Superior temporal gyrus (tissue), 1 donor: ENCODE measurements around the gene VSX2.

ENCODE experiments used
- DNase-seq: peaks from one replicate; pipeline ENCODE4 v3.0.0-alpha.2; 2016; ENCODE audit errors: extremely low spot score

The VSX2 gene

GRCh38 chr14:74221741-74222140 is 17.5 kb upstream of the VSX2 start:
- DNase-seq: no peak

DNA sequence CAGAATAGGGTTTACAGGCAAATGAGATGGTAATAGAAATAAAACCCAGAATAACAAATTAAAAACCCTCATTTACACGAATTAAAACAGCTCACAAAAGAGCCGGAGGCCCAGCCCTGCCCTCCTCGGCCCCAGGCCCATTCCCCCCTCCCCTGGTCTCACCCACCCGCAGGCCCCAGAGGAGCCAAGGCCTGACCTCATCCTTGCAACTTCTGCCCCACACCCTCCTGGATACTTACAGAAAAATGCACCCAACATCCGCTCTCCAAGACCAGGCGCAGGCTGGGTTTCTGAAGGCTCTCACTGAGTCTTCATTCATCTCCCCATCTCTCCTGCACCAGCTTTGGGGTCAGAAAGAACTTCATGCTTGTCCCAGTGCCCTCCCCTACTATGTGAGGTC is 16.2 kb upstream of the VSX2 start:
- no peak for DNase-seq

DNA sequence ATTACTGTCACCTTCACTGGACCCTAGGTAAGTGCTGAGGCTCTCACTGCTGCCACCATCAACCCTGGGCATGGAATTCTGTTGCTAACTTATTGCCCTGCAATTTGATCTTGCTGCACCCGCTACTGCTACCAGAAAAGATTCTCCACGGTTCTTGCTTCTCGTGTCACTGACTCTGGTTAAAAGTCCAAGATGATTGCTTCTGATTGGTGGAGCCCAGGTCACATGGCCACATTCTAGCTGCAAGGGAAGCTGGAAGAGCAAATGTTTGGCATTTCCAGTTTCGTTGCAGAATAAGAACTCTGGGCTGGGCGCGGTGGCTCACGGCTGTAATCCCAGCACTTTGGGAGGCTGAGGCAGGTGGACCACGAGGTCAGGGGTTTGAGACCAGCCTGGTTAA is 7.5 kb upstream of the VSX2 start:
- DNase-seq: no peak

DNA sequence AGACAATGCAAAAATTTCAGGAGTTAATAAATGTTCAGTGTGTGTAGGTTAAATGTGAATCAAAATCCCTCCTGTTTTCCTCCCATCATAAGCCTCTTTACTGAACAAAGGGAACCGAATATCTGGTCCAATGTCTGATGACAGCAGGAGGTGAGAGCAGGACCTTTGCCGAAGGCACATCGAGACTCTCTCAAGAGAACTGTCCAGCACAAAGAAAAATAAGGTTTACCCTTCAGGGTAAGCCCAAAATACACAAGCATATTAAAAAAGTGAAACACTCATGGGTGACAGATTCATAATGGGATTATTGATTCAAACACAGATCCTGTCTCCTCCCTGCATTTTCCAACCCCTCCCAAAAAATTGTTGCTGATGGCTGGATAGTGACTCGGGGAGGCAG is 4.2 kb upstream of the VSX2 start:
- no peak for DNase-seq

DNA sequence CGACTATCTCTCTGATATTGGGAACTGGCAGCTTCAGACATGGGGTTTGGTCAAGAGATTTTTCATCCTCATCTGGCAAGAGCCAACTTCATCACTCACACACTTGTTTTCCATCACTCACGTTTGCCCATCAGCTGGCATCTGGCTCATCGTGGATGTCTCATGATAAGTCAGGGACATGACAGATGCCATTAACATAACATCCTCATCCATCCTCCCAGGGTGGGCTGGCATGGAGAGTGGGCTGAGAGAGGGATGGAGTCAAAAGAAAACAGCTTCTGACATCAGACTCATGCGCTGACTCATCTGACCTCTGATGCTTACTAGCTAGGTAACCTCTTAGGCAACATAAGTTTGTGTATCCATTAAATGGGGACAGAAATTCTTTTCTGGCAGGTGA is 1.8 kb upstream of the VSX2 start:
- no peak for DNase-seq

- no peak for DNase-seq
These were observed 872 bp downstream of the VSX2 start for GRCh38 chr14:74239848-74240793.

DNA sequence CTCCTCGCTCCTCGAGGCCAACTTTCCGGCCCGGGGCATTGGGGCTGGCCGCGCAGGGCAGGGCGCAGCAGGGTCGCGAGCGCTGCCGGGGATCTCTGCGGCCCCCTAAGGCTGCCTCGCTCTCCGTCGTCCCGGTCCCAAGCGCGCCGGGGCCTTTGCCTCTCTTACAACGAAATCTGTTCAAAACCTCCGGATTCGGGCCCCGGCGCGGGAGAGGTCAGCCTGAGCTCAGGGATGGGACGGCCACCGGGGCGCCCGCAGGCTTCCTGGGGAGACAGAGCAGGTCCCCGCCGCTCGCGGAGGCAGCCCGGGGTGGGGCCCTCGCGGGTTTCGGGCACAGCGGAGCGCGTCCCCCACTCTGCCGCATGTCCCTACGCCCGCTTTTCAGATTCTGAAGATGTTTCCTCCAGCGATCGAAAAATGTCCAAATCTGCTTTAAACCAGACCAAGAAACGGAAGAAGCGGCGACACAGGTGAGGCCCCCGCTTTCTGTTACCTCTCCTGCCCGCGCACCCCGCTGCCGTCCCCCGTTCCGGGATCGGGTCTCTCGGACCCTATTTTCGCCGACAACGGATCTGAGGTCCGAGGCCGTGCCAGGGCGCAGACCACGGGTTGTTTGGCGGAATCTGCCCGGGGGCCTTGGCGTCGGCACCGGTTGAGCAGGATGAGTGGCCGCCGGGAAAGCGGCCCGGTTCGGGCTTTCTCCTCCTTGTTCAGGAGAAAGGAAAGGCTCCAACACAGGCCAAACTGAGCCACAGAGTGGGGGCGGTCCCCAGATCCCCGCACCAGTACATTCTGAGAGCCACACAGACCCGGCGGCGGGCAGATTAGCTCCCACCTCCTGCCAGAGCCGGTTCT is 1.8 kb downstream of the VSX2 start:
- DNase-seq: no peak

DNA sequence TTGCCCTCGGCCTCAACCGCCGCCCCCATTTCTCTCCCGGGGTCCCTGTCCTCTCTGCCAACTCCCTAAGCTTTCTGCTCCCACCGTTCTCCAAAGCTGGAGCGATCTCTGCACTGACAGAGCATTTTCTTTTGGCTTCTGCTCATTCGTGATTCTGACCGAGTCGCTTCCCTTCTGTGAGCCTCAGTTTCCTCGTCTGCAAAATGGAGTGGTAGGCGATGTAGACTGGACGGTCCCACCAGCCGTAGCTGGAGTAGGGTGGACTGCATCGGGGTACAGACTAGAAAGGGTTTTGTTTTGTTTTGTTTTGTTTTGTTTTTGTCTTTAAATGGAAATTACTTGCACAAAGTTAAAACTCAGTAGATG is 2.4 kb downstream of the VSX2 start:
- DNase-seq: no peak

DNA sequence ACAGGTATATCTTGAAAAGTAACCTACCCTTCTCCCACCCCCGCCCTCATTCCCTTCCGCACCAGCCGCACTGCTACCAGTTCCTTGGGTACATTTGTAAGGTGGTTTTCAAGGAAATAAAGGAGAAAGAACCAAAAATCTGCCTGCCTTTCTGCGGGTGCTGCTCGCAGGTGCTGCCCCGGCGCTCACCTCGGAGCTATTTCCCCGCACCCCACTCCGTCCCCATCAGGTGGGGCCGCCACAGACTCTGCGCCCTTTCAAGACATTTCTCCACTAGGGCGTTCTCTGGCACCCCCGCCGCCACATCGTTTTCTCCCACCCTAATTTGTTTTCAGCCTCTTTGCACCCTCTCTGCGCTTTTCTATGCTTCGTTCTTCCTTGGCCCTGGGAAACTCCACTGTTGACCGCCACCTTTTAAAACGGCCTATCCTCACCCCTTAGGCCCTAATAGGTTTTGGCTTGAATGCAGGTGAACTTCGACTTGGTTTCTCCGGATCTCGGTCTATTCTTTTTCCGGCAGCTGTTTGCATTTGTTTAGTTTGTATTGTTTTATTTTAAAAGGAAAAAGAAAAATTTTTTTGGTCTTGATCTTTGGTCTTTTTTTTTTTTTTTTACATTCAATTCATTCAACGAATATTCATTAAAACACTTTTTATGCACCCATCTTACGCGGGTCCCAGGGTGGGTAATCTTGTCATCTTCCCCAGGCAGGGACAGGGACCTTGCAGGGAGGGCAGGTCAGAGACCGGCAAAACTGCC is 3.0 kb downstream of the VSX2 start:
- DNase-seq: no peak

DNA sequence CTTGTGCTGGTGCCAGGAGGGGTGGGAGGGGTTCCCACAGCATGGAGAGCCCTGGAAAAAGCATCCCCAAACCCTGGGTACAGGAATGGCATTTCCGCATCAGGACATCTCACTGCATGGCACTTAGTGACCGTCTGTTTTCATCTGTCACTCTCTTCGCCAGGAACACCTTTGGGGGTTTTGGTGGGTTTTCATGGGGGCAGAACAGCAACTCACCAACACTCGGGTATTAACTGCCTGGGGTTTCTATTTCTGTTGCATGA is 3.5 kb downstream of the VSX2 start:
- DNase-seq: no peak

- DNase-seq: no peak
These were observed 3.8 kb downstream of the VSX2 start for GRCh38 chr14:74243051-74243450.

- DNase-seq: no peak
These were observed 4.9 kb downstream of the VSX2 start for GRCh38 chr14:74244115-74244514.

DNA sequence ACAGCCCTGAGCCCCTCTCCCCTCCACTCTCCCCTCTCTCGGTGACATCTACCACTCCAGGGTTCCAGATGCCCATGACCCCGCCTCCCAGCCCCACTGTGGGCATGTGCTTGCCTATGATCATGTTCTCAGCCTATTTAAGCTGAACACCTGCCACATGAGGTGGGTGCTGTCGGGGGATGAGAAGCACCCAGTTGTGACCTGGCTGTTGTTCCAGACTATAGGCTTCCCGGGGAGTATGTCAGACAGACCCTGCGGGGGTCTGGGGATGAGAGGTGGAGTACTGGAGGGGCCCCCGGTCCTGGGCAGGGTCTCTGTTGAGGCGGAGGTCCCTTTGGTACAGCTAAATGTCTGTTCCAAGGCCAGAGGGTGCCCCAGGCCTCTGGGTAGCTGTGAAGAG is 6.0 kb downstream of the VSX2 start:
- no peak for DNase-seq

DNA sequence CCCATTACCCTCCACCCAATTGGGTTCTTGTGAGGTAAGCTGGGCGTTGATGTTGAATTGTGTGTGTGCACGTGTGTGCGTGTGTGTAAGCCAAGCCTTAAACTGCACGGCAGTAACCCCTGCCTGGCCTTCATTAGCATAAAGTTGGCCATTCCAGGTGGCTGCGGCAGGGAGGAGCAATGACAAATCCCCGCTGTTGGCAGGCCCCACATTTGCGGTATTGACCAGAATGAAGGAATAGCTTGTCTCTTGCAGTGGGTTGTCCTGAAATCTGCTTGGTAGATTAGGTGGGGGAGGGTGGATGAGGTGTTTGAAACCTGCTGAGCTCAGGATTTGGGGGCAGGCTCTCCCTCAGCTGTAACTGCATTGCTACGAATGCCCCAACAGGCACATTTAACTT is 7.3 kb downstream of the VSX2 start:
- DNase-seq: no peak

- no peak for DNase-seq
These were observed 8.8 kb downstream of the VSX2 start for GRCh38 chr14:74248017-74248416.

- DNase-seq: no peak
These were observed 10.5 kb downstream of the VSX2 start for GRCh38 chr14:74249433-74250375.

DNA sequence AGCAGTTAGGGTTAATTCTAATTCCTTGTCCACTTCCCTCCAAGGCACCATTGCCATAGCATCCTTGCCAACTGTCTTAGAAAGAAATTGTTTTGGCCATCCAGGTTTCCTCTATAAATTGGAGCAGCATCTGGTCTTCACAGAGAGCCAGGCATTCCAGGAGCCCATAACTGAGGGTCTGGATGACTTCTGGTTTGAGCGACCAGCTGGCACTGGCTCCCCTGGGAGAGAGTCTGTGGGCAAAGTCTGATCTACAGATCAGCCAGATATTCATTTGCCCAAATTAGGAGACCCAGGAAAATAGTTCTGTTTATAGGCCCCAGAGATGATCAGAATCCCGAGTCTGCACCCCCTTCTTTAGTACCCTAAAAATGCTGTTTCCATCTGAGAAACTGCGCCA is 16.0 kb downstream of the VSX2 start:
- no peak for DNase-seq

DNA sequence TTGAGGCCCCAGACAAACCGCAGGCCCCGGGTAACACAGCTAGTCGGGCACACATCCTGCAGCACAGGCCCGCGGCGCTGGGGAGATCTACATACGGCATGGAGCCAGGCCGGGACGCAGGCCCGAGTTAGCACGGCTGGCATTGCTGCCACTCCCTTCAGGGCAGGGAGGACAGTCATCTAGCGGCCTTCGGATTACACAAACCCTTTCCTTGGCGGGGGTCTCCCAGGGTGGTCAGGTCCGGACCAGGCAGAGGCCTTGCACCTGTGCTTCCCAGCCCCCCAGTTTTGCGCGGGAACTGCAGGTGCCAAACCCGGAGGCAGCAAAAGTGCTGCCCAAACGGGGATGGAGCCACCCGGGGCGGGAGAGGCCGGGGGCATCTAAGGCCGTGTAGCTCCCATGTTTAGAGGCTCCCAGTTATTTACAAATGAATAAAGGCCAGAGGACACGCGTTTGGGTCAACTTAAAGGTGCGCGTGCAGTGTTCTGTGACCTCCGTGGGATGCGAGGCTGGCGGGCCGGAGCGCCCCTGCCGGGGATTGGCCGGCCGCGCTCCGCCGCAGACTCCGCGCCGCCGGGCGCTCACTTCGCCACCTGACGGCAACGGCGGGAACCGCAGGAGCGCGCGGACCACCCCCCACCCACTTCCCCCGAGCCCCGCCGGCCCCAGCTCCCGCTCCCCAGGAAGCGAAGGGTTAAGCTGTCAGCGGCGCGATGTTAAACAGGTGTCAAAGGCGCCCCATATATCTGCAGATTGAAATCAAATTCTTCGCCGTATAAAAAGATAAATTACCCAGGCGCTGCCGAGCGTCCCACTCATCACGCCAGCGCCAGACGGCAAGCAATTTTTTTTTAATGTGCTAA is 18.1 kb downstream of the VSX2 start:
- DNase-seq: peak; percentile 58

GRCh38 chr14:74257941-74258763 is 18.9 kb downstream of the VSX2 start:
- no peak for DNase-seq

GRCh38 chr14:74258764-74259035 is 19.5 kb downstream of the VSX2 start:
- DNase-seq: no peak
